LNCAP (cell line): Measurements from ENCODE around the gene KSR1.

Source experiments
- TF ChIP-seq, protein P1 (sequence below): fragments of 450-650 bp; IDR thresholded peaks from 2 replicates; pipeline ENCODE4 v1.5.1; 2017; ENCODE audit warnings: mild to moderate bottlenecking

The KSR1 gene

DNA sequence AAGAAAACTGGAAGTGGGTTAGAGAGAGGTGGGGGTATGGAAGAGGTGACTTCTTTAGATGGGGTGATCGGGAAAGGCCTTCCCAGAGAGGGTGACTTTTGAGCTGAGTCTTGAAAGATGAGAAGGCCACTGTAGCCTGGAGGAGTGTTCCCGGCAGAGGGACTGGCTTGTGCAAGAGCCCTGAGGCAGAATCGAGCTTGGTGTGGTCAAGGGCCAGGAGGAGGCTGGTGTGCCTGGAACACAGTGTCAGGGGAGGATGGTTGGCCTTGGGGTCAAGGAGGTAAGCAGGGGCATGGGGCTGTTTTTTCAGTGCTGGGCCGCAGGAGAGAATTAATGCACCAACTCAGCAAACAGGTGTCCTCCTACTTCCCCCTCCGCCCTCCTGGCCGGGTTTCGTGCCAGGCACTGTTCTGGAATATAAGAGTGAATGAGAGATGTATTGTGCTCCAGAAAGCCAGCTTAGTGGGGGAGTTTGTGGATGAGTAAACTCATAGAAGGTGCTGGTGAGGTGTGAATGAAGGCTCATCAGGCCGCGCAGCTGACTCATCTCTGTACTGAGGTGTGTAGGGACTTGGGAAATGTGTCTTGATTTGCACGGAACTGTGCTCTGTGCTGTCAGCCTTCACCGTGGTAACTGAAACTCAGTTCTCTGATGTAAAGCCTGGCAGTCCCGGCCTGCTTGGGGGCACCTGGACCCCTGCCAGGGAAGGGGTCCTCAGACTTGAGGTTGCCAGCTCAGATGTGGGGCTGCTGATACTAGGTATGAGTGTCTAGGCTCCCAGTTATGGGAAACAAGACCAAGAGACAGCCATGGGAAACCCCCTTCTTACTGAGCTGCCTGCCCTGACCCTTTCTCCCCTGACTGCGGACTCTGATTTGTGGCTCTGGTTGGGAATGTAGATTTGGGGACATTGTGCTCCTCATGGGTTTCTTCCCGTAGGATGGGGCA, 15.3 kb downstream of the KSR1 start:
- TF ChIP-seq, protein P1, sequence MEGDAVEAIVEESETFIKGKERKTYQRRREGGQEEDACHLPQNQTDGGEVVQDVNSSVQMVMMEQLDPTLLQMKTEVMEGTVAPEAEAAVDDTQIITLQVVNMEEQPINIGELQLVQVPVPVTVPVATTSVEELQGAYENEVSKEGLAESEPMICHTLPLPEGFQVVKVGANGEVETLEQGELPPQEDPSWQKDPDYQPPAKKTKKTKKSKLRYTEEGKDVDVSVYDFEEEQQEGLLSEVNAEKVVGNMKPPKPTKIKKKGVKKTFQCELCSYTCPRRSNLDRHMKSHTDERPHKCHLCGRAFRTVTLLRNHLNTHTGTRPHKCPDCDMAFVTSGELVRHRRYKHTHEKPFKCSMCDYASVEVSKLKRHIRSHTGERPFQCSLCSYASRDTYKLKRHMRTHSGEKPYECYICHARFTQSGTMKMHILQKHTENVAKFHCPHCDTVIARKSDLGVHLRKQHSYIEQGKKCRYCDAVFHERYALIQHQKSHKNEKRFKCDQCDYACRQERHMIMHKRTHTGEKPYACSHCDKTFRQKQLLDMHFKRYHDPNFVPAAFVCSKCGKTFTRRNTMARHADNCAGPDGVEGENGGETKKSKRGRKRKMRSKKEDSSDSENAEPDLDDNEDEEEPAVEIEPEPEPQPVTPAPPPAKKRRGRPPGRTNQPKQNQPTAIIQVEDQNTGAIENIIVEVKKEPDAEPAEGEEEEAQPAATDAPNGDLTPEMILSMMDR, result no peak

DNA sequence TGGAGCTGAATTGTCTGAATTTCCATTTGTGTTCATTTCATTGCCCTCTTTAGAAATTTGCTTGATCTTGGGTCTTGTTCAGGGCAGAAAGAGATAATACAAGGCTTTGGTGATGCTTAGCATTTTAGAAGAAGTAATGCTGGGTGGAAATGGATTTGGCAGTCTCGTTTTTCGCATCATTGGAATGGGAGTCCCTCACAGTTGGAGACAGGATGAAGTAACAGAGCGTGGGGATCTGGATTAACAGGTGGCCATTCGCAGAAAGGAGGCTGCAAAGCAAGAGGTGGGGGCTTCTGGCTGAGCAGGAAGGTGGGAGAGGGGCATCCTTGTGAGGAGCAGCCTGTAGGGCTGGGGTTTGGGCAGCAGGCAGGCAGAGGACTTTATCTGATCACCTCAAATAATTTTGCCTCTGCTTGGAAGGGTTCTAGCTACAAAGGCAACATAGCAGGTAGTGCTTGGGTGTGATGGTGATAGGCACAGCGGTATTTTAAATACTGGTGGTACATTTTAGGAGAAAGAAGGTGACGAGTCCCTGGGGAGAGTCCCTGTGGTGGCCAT, 17.0 kb downstream of the KSR1 start:
- TF ChIP-seq, protein P1, result no peak

DNA sequence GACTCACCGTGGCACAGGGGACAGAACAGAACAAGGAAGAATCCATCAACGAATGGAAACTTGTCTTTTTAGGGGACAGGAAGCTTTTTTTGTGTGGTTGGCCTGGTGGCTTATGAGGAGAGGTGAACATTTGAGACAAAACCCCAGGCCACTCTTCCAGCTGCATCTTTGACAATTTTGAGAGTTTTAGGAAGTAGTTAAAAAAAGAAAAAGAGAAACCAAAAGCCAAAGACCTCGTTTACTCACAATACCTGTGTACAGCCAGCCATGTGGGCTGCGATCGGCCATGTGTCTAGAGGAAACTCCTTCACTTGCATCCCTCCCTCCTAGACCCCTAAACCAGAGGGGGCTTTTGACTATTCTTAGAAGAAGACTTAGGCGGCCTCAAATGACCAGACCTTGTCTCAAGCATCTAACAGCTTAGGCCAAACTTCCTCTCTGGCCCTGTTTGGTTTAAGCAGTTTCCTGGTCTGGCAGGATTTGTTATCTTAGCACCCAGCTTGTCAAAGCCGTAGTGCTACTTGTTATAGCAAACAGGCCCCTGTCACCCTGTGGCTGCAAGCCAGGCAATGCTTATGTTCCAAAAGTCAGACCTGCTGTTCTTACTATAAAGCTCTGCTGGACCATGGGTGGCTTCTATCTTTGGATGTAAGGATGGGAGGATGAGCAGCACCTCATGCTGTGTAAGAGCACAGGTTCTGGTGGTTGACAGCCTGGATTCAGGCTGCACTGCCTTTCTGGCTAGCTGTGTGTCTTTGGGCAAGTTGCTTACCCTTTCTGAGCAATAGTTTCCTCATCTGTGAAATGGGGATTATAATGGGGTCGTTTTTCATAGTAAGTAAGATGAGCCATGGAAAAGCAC, 17.7 kb downstream of the KSR1 start:
- TF ChIP-seq, protein P1, result no peak

DNA sequence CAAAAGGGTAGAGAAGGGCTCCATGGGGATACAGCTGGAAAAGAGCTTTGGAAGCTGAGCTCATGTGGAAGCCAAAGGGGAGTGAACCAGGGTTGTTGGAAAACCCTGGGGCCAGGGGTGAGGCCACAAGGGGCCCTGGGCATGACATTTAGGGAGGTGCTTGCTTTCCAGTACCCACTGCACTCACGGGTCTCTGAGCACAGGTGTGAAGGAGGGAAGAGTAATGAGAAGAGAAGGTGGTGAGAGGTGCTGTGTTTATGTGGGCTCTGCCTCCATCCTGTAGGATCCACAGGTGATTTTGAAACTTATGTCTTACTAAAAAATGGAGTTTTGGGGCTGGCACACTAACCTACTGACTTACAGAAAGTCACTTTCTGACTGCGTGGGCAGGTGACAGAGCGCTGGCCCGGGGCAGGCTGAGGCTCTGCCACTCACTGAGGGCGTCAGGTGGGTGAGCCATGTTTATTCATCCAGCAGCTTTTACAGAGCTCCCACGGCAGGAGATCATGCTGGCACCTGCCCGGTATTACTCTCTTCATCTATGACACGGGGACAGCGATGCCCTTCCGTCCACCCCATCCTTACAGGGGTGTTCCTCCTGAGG, 18.9 kb downstream of the KSR1 start:
- TF ChIP-seq, protein P1, result no peak

DNA sequence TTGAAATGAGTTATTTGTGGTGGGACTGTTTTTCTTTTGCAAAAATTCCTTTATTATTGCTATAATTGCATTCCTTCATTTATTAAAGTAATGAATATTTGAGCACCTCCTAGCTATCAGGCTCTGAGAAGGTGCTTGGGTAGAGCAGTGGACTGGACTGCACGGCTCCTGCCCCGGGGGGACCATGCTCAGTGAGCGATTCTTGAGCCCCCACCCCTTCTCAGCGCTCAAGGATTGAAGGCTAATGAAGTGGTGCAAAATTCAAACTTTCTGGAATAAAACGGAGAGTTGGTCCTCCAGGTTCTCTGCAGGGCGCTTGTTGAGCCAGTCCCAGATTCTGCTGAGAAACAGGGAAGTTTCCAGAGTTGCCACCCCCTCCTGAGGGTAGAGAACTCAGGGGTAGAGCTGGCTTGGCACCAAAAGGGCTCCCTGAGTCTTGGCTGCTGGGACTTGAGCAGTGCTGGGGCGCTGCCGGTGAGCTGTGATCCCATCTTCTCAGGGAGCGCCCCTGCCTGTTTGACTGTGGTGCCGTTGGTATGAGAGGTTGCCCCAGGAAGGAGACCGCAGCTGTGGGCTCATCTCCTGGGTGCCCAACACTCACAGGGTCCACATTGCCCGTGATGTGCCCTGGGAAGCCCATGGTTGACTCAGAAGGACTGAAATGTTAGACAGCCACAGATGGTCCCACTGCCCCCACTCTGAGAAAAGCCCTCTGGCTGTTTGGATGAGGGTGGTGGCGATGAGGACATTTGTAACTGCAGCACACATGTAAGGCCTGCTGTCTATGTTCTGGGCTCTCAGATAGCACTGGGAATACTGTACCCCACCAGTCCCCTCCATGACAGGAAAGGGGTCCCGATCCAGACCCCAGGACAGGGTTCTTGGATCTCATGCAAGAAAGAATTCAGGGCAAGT, 20.0 kb downstream of the KSR1 start:
- TF ChIP-seq, protein P1, result no peak

DNA sequence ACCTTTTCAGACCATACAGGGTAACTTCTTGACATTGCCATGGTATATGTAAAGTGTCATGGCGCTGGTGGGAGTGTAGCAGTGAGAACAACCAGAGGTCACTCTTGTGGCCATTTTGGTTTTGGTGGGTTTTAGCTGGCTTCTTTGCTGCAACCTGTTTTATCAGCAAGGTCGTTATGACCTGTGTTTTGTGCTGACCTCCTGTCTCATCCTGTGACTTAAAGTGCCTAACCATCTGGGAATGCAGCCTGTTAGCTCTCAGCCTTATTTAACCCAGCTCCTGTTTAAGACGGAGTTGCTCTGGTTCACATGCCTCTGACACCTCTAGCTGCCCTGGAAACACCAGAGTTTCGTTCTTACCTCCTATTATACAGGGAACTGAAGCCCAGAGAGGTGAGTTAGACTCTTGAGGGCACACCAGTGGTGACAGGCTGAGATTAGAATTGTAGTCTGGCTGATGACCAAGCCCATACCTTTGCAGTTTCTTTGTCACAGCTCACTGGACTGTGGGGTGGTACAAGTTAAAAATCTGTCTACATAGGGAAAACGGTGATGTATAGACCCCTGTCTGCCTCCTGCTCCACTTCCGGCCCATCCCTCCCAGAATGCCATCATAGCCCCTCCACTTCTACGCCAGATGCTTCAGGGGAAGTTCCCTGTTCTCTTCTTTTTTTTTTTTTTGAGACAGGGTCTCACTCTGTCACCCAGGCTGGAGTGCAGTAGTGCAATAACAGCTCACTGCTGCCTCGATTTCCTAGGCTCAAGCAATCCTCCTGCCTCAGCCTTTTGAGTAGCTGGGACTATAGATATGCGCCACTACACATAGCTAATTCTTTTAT, 21.0 kb downstream of the KSR1 start:
- TF ChIP-seq, protein P1, result no peak
